Myocyte (in vitro differentiated cells): ENCODE results near the gene PYGO1. TPM values are rescaled to one million over a fixed set of nuclear protein-coding genes. Genes with fewer than 3 reads are reported as not detected.
"Not testable (repeated sequence)": the region's sequence is repeated elsewhere in the genome, so short reads cannot be mapped to it uniquely, and the experiment has no call there.

Experiments
- DNase-seq: peaks from one replicate; pipeline ENCODE4 v3.0.0-alpha.2; 2012; ENCODE audit warnings: low read depth
- polyA plus RNA-seq: library from polyadenylated mRNA; unstranded; fragments of >200 nt; gene quantifications from one replicate; pipeline ENCODE4 v1.2.1, GENCODE V29; 2012; ENCODE audit warnings: missing spikeins
- total RNA-seq: library from RNA; depleted of rRNA; stranded (reverse); fragments of >200 nt; gene quantifications from 2 replicates; pipeline ENCODE4 v1.2.3, GENCODE V29; 2014

Gene PYGO1, protein sequence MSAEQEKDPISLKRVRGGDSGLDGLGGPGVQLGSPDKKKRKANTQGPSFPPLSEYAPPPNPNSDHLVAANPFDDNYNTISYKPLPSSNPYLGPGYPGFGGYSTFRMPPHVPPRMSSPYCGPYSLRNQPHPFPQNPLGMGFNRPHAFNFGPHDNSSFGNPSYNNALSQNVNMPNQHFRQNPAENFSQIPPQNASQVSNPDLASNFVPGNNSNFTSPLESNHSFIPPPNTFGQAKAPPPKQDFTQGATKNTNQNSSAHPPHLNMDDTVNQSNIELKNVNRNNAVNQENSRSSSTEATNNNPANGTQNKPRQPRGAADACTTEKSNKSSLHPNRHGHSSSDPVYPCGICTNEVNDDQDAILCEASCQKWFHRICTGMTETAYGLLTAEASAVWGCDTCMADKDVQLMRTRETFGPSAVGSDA
- total RNA-seq = 13.9 and 15.2 TPM in 2 replicates
- 3.7 TPM for polyA plus RNA-seq

DNA sequence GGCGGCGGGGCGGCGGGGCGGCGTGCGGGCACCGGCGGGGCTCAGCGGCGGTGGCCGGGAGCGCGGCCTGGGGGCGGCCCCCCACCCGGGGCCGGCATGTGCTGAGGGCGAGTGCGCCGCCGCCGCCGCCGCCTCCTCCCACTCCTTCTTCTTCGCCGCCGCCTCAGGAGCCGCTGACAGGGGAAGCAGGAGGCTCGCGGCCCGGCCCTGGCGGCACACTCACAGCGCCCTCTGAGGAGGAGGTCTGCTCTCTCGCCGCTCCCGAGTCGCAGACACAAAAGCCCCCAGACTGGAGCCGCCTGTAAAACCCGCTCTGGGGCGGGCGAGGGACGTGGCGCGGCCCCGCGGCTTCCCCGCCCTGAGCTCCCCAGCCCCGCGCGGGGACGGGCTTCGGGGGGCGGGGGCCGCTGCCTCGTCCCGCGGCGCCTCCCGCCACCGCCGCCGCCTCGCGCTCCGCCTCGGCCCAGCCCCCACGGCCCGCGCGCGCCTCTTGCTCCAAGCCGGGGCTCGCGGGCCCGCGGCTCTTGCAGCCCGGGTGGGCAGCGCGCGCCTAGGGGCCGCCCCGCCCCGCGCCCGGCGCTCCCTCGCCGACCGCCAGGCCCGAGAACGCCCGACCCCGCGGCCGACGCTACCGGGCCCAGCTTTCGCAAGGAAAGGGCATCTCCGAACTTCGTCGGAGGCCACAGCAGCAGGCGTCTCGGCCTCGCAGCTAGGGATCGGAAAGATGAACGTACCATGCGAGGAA is at the start of gene PYGO1:
Gene PYGO1 (minus strand): TSS at position 276 of the 745 bp plus-strand sequence. CDS start 462 bp downstream, outside the sequence.
- peak; percentile 79 for DNase-seq

DNA sequence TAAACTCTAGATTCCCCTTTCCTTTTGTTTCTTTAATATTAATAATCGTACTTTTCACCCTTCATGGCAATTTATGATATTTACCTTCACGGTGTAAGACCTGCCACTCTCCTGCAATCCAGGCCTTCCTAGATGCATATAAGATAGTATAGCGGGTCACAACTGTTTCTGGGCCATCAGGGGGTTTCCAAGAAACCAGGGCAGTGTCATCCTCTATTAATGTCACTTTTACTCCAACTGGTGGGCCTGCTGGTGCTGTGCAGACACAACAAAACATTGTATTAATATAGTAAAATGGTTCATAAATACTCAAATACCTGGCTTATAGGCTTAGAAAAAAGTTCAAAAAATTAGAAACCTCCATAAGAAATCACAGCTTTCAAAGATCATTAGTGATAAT is 48.9 kb upstream of the PYGO1 start:
- no peak for DNase-seq

DNA sequence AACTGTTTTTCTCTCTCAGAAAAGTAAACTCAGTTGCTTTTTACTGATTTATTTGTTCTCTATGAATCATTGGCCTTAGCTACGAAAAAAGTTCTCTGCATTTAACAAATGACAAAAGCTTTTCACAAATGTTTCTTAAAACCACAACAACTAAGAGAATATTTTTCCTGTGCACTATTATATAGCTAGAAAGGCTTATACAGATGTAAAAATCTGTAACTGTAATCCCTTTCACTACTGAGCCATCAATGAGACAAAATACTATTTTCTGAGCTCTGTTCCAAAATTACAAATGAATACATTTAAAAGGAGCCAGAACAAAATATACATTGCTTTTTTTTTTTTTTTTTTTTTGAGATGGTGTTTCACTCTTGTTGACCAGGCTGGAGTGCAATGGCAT is 45.6 kb upstream of the PYGO1 start:
- DNase-seq = no peak

DNA sequence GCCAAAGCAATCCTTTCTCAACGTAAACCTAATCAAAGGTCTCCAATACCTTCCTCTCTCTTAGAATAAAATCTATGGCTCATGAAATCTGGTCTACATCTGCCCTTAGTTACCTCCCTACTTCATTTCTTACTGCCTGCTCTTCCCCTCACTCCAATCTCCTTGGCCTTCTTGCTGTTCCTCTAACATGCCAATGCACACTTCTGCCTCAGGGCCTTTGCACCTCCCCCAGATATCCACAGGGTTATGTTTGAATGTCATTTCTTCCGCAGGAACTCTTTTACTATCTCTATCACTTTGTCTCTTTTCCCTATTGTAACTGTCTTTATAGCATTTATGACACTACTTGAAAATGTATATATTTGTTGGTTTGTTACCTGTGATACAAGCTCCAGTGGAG is 44.3 kb upstream of the PYGO1 start:
- DNase-seq = no peak

DNA sequence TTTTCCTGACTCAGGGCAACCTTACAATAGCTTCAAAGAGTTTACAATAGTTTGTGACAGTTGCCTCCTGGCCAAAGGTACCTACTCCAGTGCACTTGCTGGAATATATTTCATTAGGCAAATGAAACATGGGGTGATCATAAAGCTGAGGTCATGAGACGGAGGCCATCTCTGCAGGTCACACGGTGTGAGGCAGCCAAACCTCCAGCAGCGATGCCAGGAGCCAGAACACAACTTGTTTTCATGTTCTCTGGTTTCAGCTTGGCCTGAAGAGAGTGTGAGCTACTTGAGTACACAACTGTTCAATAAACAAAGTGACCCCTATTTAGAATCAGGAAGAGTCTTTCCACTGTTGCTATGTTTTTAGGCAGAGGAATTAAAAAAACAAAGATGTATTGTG is 42.7 kb upstream of the PYGO1 start:
- DNase-seq = peak; percentile 40

- DNase-seq = no peak
Measured at GRCh38 chr15:55628369-55628730, 40.2 kb upstream of the PYGO1 start.

DNA sequence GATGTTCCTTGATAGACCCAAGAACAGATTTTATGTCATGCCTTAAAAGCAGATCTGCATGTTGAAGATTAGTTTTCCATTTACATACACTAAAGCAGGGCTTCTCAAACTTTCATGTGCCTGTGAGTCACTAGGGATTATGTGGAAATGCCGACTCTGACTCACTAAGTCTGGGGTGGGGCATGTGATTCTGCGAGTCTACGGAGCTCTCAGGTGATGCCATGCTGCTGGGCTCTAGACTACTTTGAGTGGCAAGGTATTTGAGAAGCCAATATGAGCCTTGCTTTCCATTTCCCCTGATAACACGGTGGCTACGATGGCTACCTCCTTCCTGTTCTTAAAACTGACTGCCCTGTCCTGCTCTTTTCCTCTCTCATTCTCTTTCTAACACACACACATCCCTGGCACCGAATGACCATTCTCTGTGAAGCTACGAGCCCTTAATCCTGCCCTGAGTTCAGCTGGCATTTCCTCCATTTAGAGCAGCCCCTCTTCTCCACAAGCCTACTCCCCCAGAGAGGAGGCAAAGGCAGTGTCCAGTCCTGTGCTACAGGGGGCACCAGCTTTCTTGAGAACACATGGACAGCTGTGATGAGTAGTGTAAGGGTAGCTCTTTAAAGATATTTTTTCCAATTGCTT is 39.7 kb upstream of the PYGO1 start:
- peak; percentile 77 for DNase-seq

- DNase-seq = no peak
Measured at GRCh38 chr15:55619783-55620182, 31.6 kb upstream of the PYGO1 start.

- no peak for DNase-seq
Measured at GRCh38 chr15:55618387-55618786, 30.2 kb upstream of the PYGO1 start.

DNA sequence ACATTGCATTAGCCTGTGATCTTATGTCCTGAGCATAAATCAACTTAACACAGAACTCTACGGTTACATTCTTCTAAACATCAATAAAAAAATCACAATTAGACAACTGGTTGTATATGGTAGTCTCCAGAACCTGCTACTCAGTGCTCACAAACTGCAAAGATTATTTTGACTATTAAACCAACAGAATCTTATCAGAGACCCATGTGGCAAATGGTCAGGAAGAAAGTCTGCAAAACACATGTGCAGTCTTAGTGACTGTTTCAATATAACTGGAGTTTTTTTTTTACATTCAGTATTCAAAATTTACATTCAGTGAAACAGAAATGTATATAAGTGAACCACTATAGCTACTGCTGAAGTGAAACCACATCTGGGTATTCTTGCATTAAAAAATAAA is 27.3 kb upstream of the PYGO1 start:
- no peak for DNase-seq

DNA sequence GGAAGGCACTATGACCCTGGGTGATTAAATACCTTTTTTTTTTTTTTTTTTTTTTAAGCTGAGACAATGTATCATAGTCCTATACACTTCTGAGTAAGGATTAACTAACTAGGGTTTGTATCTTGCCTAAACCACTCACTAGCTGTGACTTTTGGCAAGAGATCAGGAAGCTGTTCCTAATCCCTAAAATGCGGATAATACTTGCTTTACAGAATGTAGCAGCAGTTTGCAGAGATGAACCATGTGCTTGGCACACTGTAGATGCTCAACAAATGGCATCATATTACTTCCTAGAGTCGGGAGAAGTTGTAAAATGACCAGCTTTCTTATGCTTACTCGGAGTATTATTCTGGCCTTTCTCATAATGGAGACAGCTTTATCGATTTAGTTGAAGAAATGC is 25.6 kb upstream of the PYGO1 start:
- DNase-seq = no peak

DNA sequence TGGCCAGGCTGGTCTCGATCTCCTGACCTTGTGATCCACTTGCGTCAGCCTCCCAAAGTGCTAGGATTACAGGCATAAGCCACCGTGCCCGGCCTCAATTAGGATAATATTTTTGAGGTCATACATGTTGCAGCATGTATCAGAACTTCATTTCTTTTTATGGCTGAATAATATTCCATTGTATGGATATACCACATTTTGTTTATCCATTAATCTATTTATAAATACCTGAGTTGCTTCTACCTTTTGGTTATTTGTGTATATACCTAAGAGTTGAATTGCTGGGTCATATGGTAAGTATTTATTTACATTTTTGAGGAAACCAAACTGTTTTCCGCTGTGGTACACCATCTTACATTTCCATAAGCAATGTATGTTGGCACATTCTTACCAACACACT is 18.1 kb upstream of the PYGO1 start:
- no peak for DNase-seq

- no peak for DNase-seq
Measured at GRCh38 chr15:55601374-55601773, 13.2 kb upstream of the PYGO1 start.

DNA sequence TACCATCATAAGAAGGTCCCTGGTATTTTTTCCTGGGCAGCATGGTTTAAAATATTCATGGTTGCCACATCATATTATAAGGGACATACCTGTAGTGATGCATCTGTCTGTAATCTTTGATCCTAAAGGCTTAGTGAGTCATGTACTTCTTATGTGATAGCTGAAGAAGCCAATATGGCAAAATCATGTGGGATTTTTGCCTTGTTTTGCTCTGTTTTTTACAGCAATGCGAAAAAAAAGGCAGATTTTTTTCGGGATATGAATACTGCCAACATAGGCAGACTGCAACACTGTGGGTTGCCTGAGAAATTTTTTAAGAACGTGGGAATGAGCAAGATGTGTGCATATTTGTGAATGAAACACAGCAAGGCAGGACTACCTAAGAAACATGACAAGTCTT is 11.3 kb upstream of the PYGO1 start:
- no peak for DNase-seq

DNA sequence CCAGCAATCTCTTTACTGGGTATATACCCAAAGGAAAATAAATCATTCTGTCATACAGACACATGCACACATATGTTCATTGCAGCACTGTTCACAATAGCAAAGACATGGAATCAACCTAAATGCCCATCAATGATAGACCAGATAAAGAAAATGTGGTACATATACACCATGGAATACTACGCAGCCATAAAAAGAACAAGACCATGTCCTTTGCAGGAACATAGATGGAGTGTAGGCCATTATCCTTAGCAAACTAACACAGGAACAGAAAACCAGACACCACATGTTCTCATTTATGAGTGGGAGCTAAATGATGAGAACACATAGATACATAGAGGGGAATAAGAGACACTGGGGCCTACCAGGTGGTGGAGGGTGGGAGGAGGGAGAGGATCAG is 4.9 kb upstream of the PYGO1 start:
- DNase-seq = not testable (repeated sequence)

DNA sequence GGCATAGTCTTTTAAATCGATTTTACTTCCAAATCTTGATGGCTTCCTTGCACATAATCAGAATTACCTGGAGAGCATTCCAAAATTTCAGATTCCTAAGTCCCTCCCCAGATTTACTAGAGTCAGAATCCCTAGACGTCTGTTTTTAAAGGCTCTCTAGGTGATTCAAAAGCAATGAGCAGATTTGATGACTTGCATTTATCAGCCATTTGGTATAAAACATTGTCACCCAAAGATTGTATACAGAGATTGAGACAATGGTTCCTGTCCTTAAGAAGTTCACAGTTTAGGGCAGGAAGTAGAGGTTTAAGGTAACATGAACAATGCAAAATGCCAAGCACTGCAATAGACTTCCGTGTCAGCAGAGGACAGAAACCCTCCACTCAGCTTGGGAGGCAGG is 2.6 kb upstream of the PYGO1 start:
- DNase-seq = no peak

GRCh38 chr15:55589287-55589686 is 1.1 kb upstream of the PYGO1 start:
- DNase-seq = no peak

- peak; percentile 70 for DNase-seq
Measured at GRCh38 chr15:55588815-55589115, 620 bp upstream of the PYGO1 start.

- DNase-seq = peak; percentile 72
Measured at GRCh38 chr15:55587321-55588069, 650 bp downstream of the PYGO1 start.

DNA sequence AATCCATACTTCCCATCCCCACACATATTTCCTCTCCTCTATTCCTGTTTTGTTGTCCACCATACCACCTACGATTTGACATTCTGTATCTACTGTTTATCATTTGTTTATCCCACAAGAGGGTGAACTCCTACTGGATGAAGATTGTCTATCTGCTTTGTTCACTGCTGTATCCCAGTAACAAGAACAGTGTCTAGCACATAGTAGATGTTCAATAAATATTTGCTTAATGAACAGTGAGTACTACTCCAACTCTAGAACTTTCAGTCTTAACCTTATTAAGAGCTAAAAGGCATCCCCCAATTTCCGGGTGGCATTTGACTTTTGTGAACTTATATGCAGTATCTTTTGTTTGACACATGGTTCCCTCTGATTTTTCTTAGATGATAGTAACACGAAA is 1.3 kb downstream of the PYGO1 start:
- DNase-seq = no peak

GRCh38 chr15:55576943-55577342 is 11.2 kb downstream of the PYGO1 start:
- DNase-seq = no peak

- DNase-seq = no peak
Measured at GRCh38 chr15:55574096-55574495, 14.0 kb downstream of the PYGO1 start.
